Spleen (tissue), 11 donors: ENCODE measurements around the gene TOR4A. TPM values are rescaled to one million over a fixed set of nuclear protein-coding genes. Genes with fewer than 3 reads are reported as not detected.

Source experiments
- DNase-seq: peaks from one replicate; pipeline ENCODE4 v3.0.0-alpha.2; 2020
- H3K27ac ChIP-seq, 8 donors: fragments of 200-600 bp; sonication (generic) in 7 of 8; 1 replicate in 4 of 8; 2 replicates in 4 of 8; pipeline versions ENCODE4 v1.5.0 to v1.8.0; 2016 to 2021; ENCODE audit warnings: inconsistent platforms in 4 of 8, mild to moderate bottlenecking in 4 of 8, moderate library complexity in 1 of 8
- H3K27me3 ChIP-seq, 7 donors: fragments of 200-600 bp; sonication (generic) in 6 of 7; replicated peaks in 1 of 7; 1 replicate in 4 of 7; 2 replicates in 3 of 7; pipeline versions ENCODE4 v1.5.0 to v1.8.0; 2016 to 2021; ENCODE audit warnings: inconsistent platforms in 3 of 7, mild to moderate bottlenecking in 1 of 7
- H3K36me3 ChIP-seq, 6 donors: fragments of 200-600 bp; sonication (generic) in 5 of 6; 1 replicate in 4 of 6; 2 replicates in 2 of 6; pipeline versions ENCODE4 v1.5.0 to v1.8.0; 2016 to 2021; ENCODE audit warnings: inconsistent platforms in 2 of 6
- H3K4me1 ChIP-seq, 6 donors: fragments of 200-600 bp; sonication (generic) in 5 of 6; 1 replicate in 3 of 6; 2 replicates in 3 of 6; pipeline versions ENCODE4 v1.5.0 to v1.8.0; 2016 to 2021; ENCODE audit warnings: inconsistent platforms in 3 of 6
- H3K4me3 ChIP-seq, 8 donors: fragments of 200-600 bp; sonication (generic) in 7 of 8; 1 replicate in 4 of 8; 2 replicates in 4 of 8; pipeline versions ENCODE4 v1.5.0 to v1.8.0; 2016 to 2021; ENCODE audit warnings: inconsistent platforms in 4 of 8, mild to moderate bottlenecking in 4 of 8, moderate library complexity in 2 of 8
- H3K9me3 ChIP-seq, 8 donors: fragments of 200-600 bp; sonication (generic) in 7 of 8; 1 replicate in 4 of 8; 2 replicates in 4 of 8; pipeline versions ENCODE4 v1.5.0 to v1.8.0; 2016 to 2021; ENCODE audit warnings: inconsistent platforms in 4 of 8
- POLR2A ChIP-seq, 3 donors: fragments of 450-650 bp; IDR thresholded peaks; one replicate each; pipeline ENCODE4 v1.5.1; 2017; ENCODE audit warnings: antibody characterized with exemption in 3 of 3, mild to moderate bottlenecking in 1 of 3
- POLR2AphosphoS5 ChIP-seq, 3 donors: sonication (generic); formaldehyde crosslinking; IDR thresholded peaks; one replicate each; pipeline ENCODE4 v1.5.1; 2017; ENCODE audit warnings: antibody characterized with exemption in 3 of 3
- WGBS, 5 donors: extraction: QIAGEN DNeasy Blood & Tissue Kit in 3 of 5; methylation state at CpG; one replicate each; pipeline versions ENCODE4 v1.1.5 to v1.1.7; 2013 to 2018; 5-methylcytosine and 5-hydroxymethylcytosine counted together
- intact Hi-C: fragments of 100-400 bp; cut with DNase I; formaldehyde crosslinking; loops from one replicate; pipeline ENCODE4 v1.15.0; 2023; ENCODE audit warnings: low total_unique reads
- polyA plus RNA-seq, 3 donors: library from polyadenylated mRNA; stranded (reverse); fragments of 200-250 nt; gene quantifications; one replicate each; pipeline ENCODE4 v1.2.1, GENCODE V29; 2013
- total RNA-seq, 7 donors: library from RNA; depleted of rRNA in 3 of 7; stranded (reverse); fragments of >200 nt in 3 of 7; fragmentation: NEBNext Ultra II Directional in 4 of 7; extraction: Animal tissue kit (Norgen Biotek cat#: 25700) in 4 of 7; gene quantifications; one replicate each; pipeline versions ENCODE4 v1.1.0 to v1.2.1, GENCODE V29; 2016 to 2021
- TF ChIP-seq, protein P1 (sequence below), 11 experiments: fragments of 200-600 bp in 7 of 11; fragments of 450-650 bp in 4 of 11; sonication (generic) in 4 of 11; IDR thresholded peaks in 8 of 11; conservative IDR thresholded peaks in 3 of 11; 1 replicate in 7 of 11; 2 replicates in 4 of 11; pipeline versions ENCODE4 v1.4.0 to v1.8.0; 2016 to 2021; ENCODE audit warnings: antibody characterized with exemption in 11 of 11, inconsistent platforms in 4 of 11, mild to moderate bottlenecking in 1 of 11
- donor health status: healthy with polysubstance abuse.
- donor health status: DM: no; HTN: no; CAD: no; lungs with moderate emphysema.
- donor health status: DM: no; HTN: no; CAD: no.
- donor health status: Bipolar disorder and iron deficiency.
- donor health status: healthy.
- donor health status: DM: no; HTN: no; CAD: no.
- donor health status: DM: yes; HTN: yes; CAD: no.

The TOR4A gene
- total and polyA plus RNA-seq, 10 donors: 3.2 to 39.9 (median 26.2) TPM

DNA sequence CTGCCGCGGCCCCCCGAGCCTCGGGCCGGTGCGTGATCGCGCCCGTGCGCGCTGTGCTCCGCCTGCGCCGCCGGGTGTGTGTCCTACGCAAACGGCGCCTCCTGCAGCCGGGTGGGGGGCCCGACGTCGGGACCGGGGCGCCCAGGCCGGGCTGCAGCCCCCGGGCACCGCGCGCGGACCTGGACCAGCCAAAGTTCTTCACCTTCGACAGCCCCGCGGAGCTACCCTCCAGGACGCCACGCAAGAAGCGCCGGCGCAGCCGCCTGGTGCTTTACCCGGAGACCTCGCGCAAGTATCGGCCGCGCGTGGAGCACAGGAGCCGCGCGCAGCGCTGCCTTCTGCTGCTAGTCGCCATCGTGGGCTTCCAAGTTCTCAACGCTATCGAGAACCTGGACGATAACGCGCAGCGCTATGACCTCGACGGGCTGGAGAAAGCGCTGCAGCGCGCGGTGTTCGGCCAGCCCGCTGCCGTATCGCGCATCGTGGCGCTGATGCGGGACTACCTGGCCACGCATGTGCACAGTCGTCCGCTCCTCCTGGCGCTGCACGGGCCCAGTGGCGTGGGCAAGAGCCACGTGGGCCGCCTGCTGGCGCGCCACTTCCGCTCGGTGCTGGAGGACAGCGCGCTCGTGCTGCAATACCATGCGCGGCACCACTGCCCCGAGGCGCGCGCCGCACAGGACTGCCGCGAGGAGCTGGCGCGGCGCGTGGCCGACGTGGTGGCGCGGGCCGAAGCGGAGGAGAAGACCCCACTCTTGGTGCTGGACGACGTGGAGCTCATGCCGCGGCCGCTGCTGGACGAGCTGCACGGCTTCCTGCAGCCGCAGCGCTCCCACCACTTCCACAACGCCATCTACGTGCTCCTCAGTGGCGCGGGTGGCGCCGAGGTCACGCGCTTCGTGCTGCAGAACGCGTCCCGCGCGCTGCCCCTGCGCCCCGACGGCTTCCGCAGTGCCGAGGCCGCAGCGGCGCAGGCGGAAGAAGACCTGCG, 1.5 kb downstream of the TOR4A start:
- no peaks in the 10 kb centered on the region for H3K9me3 ChIP-seq
- no peaks in the 10 kb centered on the region for H3K27me3 ChIP-seq
- peak overlapping the region in 6 of 8 donors; percentile 92 to 95 (median 94) for H3K27ac ChIP-seq
- TF ChIP-seq POLR2AphosphoS5 (IDR thresholded peaks at IDR 0.05): peak in 1 of 3 donors; percentile 23
- no peak for TF ChIP-seq POLR2A (IDR thresholded peaks at IDR 0.05)
- H3K4me3 ChIP-seq: peak overlapping the region; percentile 54 to 91 (median 66)
- peaks cover 0 to 56% (median 23%) of the 10 kb centered on the region in 6 donors for H3K36me3 ChIP-seq
- intact Hi-C loops: no loop called here
- peaks cover 11 to 94% (median 84%) of the 10 kb centered on the region in 6 donors for H3K4me1 ChIP-seq
- DNase-seq: peak; percentile 78
- WGBS, 5 donors: 87 to 97% (median 89%) methylated on average over 107 to 139 of the region's 139 CpGs

- H3K4me3 ChIP-seq: peak overlapping the region in 1 of 8 donors; percentile 36
- WGBS, 5 donors: 86 to 93% (median 89%) methylated on average over 35 to 41 of the region's 41 CpGs
- no peaks in the 10 kb centered on the region for H3K9me3 ChIP-seq
- H3K27me3 ChIP-seq: no peaks in the 10 kb centered on the region
- peak; percentile 79 for DNase-seq
- peak overlapping the region in 1 of 8 donors; percentile 8 for H3K27ac ChIP-seq
- peaks cover 0 to 63% (median 23%) of the 10 kb centered on the region in 6 donors for H3K36me3 ChIP-seq
- TF ChIP-seq POLR2A (IDR thresholded peaks at IDR 0.05) (no peak), POLR2AphosphoS5 (IDR thresholded peaks at IDR 0.05) (peak in 1 of 3 donors; percentile 51)
- TF ChIP-seq, protein P1, sequence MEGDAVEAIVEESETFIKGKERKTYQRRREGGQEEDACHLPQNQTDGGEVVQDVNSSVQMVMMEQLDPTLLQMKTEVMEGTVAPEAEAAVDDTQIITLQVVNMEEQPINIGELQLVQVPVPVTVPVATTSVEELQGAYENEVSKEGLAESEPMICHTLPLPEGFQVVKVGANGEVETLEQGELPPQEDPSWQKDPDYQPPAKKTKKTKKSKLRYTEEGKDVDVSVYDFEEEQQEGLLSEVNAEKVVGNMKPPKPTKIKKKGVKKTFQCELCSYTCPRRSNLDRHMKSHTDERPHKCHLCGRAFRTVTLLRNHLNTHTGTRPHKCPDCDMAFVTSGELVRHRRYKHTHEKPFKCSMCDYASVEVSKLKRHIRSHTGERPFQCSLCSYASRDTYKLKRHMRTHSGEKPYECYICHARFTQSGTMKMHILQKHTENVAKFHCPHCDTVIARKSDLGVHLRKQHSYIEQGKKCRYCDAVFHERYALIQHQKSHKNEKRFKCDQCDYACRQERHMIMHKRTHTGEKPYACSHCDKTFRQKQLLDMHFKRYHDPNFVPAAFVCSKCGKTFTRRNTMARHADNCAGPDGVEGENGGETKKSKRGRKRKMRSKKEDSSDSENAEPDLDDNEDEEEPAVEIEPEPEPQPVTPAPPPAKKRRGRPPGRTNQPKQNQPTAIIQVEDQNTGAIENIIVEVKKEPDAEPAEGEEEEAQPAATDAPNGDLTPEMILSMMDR (IDR thresholded peaks at IDR 0.05 in 8 of 11, conservative IDR thresholded peaks at IDR 0.05 in 3 of 11): no peak
- intact Hi-C loops: no loop called here
- peaks cover 11 to 87% (median 81%) of the 10 kb centered on the region in 6 donors for H3K4me1 ChIP-seq
These were observed 2.4 kb downstream of the TOR4A start for GRCh38 chr9:137279741-137280473.

GRCh38 chr9:137280474-137281344, 3.2 kb downstream of the TOR4A start:
- intact Hi-C loops: no loop called here
- H3K4me1 ChIP-seq: peaks cover 11 to 86% (median 75%) of the 10 kb centered on the region in 6 donors
- peak overlapping the region in 1 of 8 donors; percentile 36 for H3K4me3 ChIP-seq
- peak overlapping the region in 2 of 8 donors; percentile 1 to 45 for H3K27ac ChIP-seq
- no peak for TF ChIP-seq POLR2AphosphoS5 (IDR thresholded peaks at IDR 0.05)
- TF ChIP-seq, protein P1 (IDR thresholded peaks at IDR 0.05 in 8 of 11, conservative IDR thresholded peaks at IDR 0.05 in 3 of 11): peak in 6 of 11 experiments; percentile 10 to 41 (median 35)
- peaks cover 0 to 63% (median 23%) of the 10 kb centered on the region in 6 donors for H3K36me3 ChIP-seq
- no peaks in the 10 kb centered on the region for H3K27me3 ChIP-seq
- WGBS, 5 donors: 47 to 68% (median 63%) methylated on average over 55 to 85 of the region's 85 CpGs
- peak; percentile 74 for DNase-seq
- H3K9me3 ChIP-seq: peaks cover 0 to 4% (median 0%) of the 10 kb centered on the region in 8 donors
